Urinary bladder (tissue), 4 donors: ENCODE measurements around the gene OR2M2. TPM values are rescaled to one million over a fixed set of nuclear protein-coding genes. Genes with fewer than 3 reads are reported as not detected.

Experiments used
- DNase-seq: peaks from one replicate; pipeline ENCODE4 v3.0.0-alpha.2; 2015; ENCODE audit errors: extremely low spot score
- H3K27ac ChIP-seq: one replicate; pipeline ENCODE4 v1.5.1; 2013; ENCODE audit warnings: low read depth, mild to moderate bottlenecking, moderate library complexity
- H3K36me3 ChIP-seq: one replicate; pipeline ENCODE4 v1.6.1; 2013; ENCODE audit warnings: mild to moderate bottlenecking, moderate library complexity; ENCODE audit not compliant: insufficient read depth
- H3K4me1 ChIP-seq: one replicate; pipeline ENCODE4 v1.6.1; 2013; ENCODE audit warnings: mild to moderate bottlenecking, moderate library complexity; ENCODE audit not compliant: insufficient read depth
- H3K4me3 ChIP-seq: one replicate; pipeline ENCODE4 v1.5.1; 2013; ENCODE audit warnings: low read depth, low read length
- WGBS: extraction: QIAGEN DNeasy Blood & Tissue Kit; methylation state at CpG from one replicate; pipeline ENCODE4 v1.1.7; 2013; 5-methylcytosine and 5-hydroxymethylcytosine counted together
- polyA plus RNA-seq: library from polyadenylated mRNA; stranded (reverse); fragments of 200-250 nt; gene quantifications from one replicate; pipeline ENCODE4 v1.2.3, GENCODE V29; 2013
- total RNA-seq: library from RNA; depleted of rRNA; stranded (reverse); fragments of >200 nt; gene quantifications from one replicate; pipeline ENCODE4 v1.2.3, GENCODE V29; 2014
- donor health status: healthy with polysubstance abuse.
- donor health status: healthy.

OR2M2 gene
- total and polyA plus RNA-seq, 2 donors, result not detected

- Histone ChIP-seq H3K36me3 (no peaks in the 10 kb centered on the region), H3K27ac (no peak overlapping the region), H3K4me1 (no peaks in the 10 kb centered on the region), H3K4me3 (no peak overlapping the region)
- 60% methylated on average over 1 of the region's 1 CpG for WGBS
- no peak for DNase-seq
These were observed 19.5 kb downstream of the OR2M2 start for GRCh38 chr1:248194117-248194516.

DNA sequence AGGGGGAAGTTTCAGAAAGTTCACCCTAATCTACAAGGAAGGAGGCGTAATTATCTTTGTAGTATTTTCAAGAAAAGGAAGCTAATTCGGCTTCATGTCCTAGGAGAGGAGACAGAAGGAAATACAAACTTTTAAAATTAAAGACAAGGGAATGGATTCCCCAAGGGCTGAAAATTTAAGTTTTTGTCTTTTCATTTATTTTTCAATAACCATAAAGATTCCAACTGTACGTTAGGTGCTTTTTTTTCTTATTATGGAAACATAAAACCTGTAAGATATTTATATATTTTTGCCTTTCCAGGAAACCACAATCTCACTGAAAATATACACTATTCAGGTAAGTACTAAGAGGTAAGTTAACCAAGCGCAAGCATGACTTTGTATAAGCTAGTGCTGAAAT, 22.3 kb downstream of the OR2M2 start, which contains the start of gene OR2M3:
Gene OR2M3 (plus strand): TSS at position 301 of the 400 bp plus-strand sequence. CDS start 5,803 bp downstream, outside the sequence.
- no peak for DNase-seq
- Histone ChIP-seq H3K27ac (no peak within 1 kb of the TSS), H3K36me3 (no peaks in the 10 kb centered on the region), H3K4me1 (no peaks in the 10 kb centered on the region), H3K4me3 (no peak within 1 kb of the TSS)
- WGBS, result 55% methylated on average over 4 of the region's 4 CpGs

- H3K27ac ChIP-seq, result no peak overlapping the region
- DNase-seq, result no peak
- H3K36me3 ChIP-seq, result no peaks in the 10 kb centered on the region
- no peaks in the 10 kb centered on the region for H3K4me1 ChIP-seq
- 96% methylated on average over 1 of the region's 1 CpG for WGBS
- no peak overlapping the region for H3K4me3 ChIP-seq
These were observed 41.3 kb downstream of the OR2M2 start for GRCh38 chr1:248215880-248216279.

DNA sequence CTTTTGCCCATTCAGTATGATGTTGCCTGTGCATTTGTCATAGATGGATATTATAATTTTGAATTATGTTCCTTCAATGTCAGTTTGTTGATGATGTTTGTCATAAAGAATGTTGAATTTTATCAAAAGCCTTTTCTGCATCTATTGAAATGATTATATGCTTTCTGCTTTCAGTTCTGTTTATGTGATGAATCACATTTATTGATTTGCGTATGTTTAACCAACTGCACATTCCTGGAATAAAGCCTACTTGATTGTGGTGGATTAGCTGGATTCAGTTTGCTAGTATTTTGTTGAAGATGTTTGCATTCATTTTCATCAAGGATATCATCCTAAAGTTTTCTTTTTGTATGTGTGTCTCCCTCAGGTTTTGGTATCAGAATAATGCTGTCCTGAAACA, 50.9 kb downstream of the OR2M2 start:
- H3K4me3 ChIP-seq, result no peak overlapping the region
- H3K4me1 ChIP-seq, result no peaks in the 10 kb centered on the region
- WGBS, result 77% methylated on average over 1 of the region's 1 CpG
- no peaks in the 10 kb centered on the region for H3K36me3 ChIP-seq
- H3K27ac ChIP-seq, result no peak overlapping the region
- DNase-seq, result no peak

GRCh38 chr1:248229360-248229908, 54.8 kb downstream of the OR2M2 start:
- 60% methylated on average over 6 of the region's 6 CpGs for WGBS
- DNase-seq, result no peak
- Histone ChIP-seq H3K27ac (no peak overlapping the region), H3K4me1 (no peaks in the 10 kb centered on the region), H3K36me3 (no peaks in the 10 kb centered on the region), H3K4me3 (no peak overlapping the region)

Other genes starting within 250 kb of the OR2M2 start
- gene OR2AJ1, start 249.9 kb upstream of the OR2M2 start, total RNA-seq, result not detected
- not detected for gene OR2AJ1, start 249.9 kb upstream of the OR2M2 start, polyA plus RNA-seq
- gene OR2L8, start 226.0 kb upstream of the OR2M2 start, total RNA-seq, result 0.53 TPM
- not detected for gene OR2L8, start 226.0 kb upstream of the OR2M2 start, polyA plus RNA-seq
- not detected for gene OR2AK2, start 209.6 kb upstream of the OR2M2 start, total RNA-seq
- not detected for gene OR2AK2, start 209.6 kb upstream of the OR2M2 start, polyA plus RNA-seq
- not detected for gene OR2L5, start 161.2 kb upstream of the OR2M2 start, total RNA-seq
- not detected for gene OR2L5, start 161.2 kb upstream of the OR2M2 start, polyA plus RNA-seq
- gene OR2L2, start 144.8 kb upstream of the OR2M2 start, total RNA-seq, result 0.11 TPM
- 0.01 TPM for gene OR2L2, start 144.8 kb upstream of the OR2M2 start, polyA plus RNA-seq
- not detected for gene OR2L3, start 128.0 kb upstream of the OR2M2 start, total RNA-seq
- gene OR2L3, start 128.0 kb upstream of the OR2M2 start, polyA plus RNA-seq, result not detected
- gene OR2L13, start 79.6 kb upstream of the OR2M2 start, total RNA-seq, result not detected
- 0.04 TPM for gene OR2L13, start 79.6 kb upstream of the OR2M2 start, polyA plus RNA-seq
- gene OR2M5, start 29.7 kb upstream of the OR2M2 start, total RNA-seq, result not detected
- not detected for gene OR2M5, start 29.7 kb upstream of the OR2M2 start, polyA plus RNA-seq
- gene OR2M3, start 22.4 kb downstream of the OR2M2 start, total RNA-seq, result not detected
- not detected for gene OR2M3, start 22.4 kb downstream of the OR2M2 start, polyA plus RNA-seq
- not detected for gene OR2M4, start 56.6 kb downstream of the OR2M2 start, total RNA-seq
- not detected for gene OR2M4, start 56.6 kb downstream of the OR2M2 start, polyA plus RNA-seq
- not detected for gene OR2T33, start 103.2 kb downstream of the OR2M2 start, total RNA-seq
- gene OR2T33, start 103.2 kb downstream of the OR2M2 start, polyA plus RNA-seq, result not detected
- not detected for gene OR2T12, start 128.6 kb downstream of the OR2M2 start, total RNA-seq
- gene OR2T12, start 128.6 kb downstream of the OR2M2 start, polyA plus RNA-seq, result not detected
- gene OR2M7, start 149.7 kb downstream of the OR2M2 start, total RNA-seq, result not detected
- not detected for gene OR2M7, start 149.7 kb downstream of the OR2M2 start, polyA plus RNA-seq
- gene OR14C36, start 174.0 kb downstream of the OR2M2 start, total RNA-seq, result not detected
- gene OR14C36, start 174.0 kb downstream of the OR2M2 start, polyA plus RNA-seq, result not detected
- gene OR2T4, start 186.8 kb downstream of the OR2M2 start, total RNA-seq, result not detected
- gene OR2T4, start 186.8 kb downstream of the OR2M2 start, polyA plus RNA-seq, result not detected
- gene OR2T6, start 200.9 kb downstream of the OR2M2 start, total RNA-seq, result not detected
- not detected for gene OR2T6, start 200.9 kb downstream of the OR2M2 start, polyA plus RNA-seq
- gene OR2T1, start 228.2 kb downstream of the OR2M2 start, total RNA-seq, result not detected
- not detected for gene OR2T1, start 228.2 kb downstream of the OR2M2 start, polyA plus RNA-seq